Measurements from ENCODE around the gene NEFH.

- TF ChIP-seq CTCF (IDR thresholded peaks at IDR 0.05; ENCODE audit: extremely low read depth in 1 of 2, insufficient read depth in 1 of 2, low read depth in 1 of 2, low read length in 2 of 2): no peak
- TF ChIP-seq EZH2 (IDR thresholded peaks at IDR 0.05; ENCODE audit: borderline replicate concordance, low read depth, low read length, severe bottlenecking): no peak
- TF ChIP-seq POLR2A (IDR thresholded peaks at IDR 0.05; ENCODE audit: low read depth, low read length): no peak
- TF ChIP-seq MYC (IDR thresholded peaks at IDR 0.05; ENCODE audit: low read depth, low read length): no peak
- TF ChIP-seq POLR2AphosphoS5 (IDR thresholded peaks at IDR 0.05; ENCODE audit: insufficient read depth, low read depth, low read length): no peak
- no peak for TF ChIP-seq JUN (IDR thresholded peaks at IDR 0.05; ENCODE audit: borderline replicate concordance, insufficient read depth, insufficient read length, low read depth)
- TF ChIP-seq, protein P1, sequence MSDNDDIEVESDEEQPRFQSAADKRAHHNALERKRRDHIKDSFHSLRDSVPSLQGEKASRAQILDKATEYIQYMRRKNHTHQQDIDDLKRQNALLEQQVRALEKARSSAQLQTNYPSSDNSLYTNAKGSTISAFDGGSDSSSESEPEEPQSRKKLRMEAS (IDR thresholded peaks at IDR 0.05; ENCODE audit: insufficient read depth, insufficient read length): no peak
- no peak for TF ChIP-seq GATA2 (IDR thresholded peaks at IDR 0.05; ENCODE audit: insufficient read depth, insufficient read length, low read depth, low read length)
These were observed 43.7 kb downstream of the NEFH start for GRCh38 chr22:29523761-29524160.
